ENCODE data around the gene LGR5.
"Not testable (repeated sequence)": the region's sequence is repeated elsewhere in the genome, so short reads cannot be mapped to it uniquely, and the experiment has no call there.

LGR5 gene

GRCh38 chr12:71551529-71551928 lies 111.9 kb downstream of the LGR5 start:
- DNase-seq (ENCODE audit: low spot score): no peak

- DNase-seq (ENCODE audit: low spot score): no peak
Measured at GRCh38 chr12:71552728-71553501, 113.3 kb downstream of the LGR5 start.

DNA sequence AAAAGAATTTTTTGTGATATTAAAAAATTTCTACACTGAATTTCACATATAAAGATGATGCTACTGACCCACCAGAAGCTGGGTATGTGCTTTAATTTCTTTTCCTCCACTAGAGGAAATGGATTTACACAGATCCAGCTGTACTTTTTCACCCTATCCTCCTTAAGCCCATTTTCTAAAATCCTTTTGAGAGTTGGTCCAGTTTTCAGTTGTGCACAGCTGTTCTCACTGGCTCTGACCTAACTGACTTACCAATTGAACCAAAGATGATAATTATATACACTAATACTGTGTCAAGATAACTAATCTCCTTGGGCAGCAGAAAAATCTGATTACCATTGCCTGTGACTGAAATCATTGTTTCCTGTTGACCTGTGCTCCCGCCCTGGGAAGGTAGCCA lies 115.6 kb downstream of the LGR5 start:
- DNase-seq (ENCODE audit: low spot score): no peak

DNA sequence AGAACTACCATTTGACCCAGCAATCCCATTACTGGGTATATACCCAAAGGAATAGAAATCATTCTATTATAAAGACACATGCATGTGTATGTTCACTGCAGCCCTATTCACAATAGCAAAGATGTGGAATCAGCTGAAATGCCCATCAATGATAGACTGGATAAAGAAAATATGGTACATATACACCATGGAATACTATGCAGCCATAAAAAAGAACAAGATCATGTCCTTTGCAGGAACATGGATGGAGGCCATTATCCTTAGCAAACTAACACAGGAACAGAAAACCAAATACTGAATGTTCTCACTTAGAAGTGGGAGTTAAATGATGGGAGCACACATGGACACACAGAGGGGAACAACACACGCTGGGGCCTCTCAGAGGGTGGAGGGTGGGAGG lies 116.2 kb downstream of the LGR5 start:
- not testable (repeated sequence) for DNase-seq (ENCODE audit: low spot score)

- no peak for DNase-seq (ENCODE audit: low spot score)
Measured at GRCh38 chr12:71556448-71556847, 116.8 kb downstream of the LGR5 start.

DNA sequence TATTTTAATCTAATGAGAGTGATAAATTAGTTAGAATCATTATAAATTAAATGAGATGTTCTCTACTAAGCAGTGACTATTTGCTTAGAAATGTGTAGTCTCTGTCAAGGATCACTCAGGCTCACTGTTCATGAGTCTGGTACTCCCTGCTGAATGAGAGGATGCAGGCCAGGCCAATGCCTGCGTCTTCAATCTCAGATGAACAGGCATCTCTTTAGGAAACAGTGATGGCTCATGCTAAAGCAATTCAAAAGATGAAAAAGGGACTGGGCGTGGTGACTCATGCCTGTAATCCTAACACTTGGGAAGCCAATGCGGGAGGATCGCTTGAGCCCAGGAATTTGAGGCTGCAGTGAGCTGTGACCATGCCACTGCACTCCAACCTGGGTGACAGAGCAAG lies 117.3 kb downstream of the LGR5 start:
- DNase-seq (ENCODE audit: low spot score): no peak

- DNase-seq (ENCODE audit: low spot score): no peak
Measured at GRCh38 chr12:71558445-71558844, 118.8 kb downstream of the LGR5 start.

GRCh38 chr12:71562676-71563595 lies 123.3 kb downstream of the LGR5 start:
- DNase-seq (ENCODE audit: low spot score): no peak

- no peak for DNase-seq (ENCODE audit: low spot score)
Measured at GRCh38 chr12:71565535-71565934, 125.9 kb downstream of the LGR5 start.

DNA sequence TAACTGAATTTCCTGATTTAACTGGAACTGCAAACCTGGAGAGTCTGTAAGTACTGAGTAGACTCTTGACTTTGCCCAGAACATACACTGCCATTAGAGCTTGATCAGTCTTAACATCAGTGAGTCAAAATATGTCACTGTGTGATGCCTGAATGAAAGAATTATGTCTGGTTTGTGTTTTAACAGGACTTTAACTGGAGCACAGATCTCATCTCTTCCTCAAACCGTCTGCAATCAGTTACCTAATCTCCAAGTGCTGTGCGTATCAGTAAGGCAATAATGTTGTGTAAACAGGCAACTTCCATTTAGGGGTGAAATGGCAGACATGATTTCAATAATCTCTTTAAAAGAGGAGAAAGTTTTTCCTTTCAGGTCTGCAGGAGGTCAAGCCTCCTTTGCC lies 127.1 kb downstream of the LGR5 start:
- DNase-seq (ENCODE audit: low spot score): no peak

DNA sequence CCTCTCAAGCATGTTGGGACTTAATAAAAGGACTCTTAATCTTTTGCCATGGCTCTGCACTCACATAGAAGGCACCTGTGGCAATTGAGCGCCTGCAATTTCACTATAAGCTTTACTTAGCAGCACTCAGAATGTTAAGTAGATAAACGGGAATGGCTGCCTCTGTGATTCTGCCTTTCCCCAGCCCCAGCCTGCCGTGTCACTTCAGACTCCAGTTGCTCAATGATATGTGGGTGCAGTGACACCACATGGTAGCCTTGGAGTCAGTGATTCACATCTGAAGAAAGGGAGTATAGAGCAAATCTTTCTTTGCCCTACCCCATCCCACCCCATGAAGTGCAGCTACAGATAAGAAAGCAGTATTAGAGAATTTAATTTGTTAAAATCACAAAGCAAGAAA lies 127.9 kb downstream of the LGR5 start:
- DNase-seq (ENCODE audit: low spot score): no peak

DNA sequence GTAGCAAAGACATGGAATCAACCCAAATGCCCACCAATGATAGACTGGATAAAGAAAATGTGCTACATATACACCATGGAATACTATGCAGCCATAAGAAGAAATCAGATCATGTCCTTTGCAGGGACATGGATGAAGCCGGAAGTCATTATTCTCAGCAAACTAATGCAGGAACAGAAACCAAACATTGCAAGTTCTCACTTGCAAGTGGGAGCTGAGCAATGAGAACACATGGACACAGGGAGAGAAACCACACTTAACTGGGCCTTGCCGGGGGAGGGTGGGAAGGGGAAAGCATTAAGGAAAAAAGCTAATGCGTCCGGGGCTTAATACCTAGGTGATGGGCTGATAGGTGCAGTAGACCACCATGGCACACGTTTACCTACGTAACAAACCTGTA lies 130.3 kb downstream of the LGR5 start:
- not testable (repeated sequence) for DNase-seq (ENCODE audit: low spot score)

DNA sequence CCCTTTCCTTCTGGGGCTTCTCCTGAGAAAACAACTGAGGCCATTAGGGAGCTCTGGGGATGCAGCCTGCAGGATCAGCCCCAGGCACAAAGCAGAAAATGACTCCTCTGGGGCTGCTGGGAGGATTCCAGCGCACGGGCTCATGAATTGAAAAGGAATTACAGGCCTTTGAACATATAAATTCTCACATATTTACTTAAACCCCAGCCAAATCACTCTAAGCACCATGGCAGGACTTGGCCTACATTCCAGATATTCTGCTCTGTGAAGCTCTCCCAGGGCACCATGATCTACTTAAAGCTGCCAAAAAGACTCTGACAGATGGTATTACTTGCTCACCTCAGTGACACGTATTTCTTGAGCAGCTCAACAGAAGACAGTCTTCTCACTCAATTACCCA lies 136.9 kb downstream of the LGR5 start:
- DNase-seq (ENCODE audit: low spot score): no peak

GRCh38 chr12:71578694-71579258 lies 139.2 kb downstream of the LGR5 start:
- no peak for DNase-seq (ENCODE audit: low spot score)

DNA sequence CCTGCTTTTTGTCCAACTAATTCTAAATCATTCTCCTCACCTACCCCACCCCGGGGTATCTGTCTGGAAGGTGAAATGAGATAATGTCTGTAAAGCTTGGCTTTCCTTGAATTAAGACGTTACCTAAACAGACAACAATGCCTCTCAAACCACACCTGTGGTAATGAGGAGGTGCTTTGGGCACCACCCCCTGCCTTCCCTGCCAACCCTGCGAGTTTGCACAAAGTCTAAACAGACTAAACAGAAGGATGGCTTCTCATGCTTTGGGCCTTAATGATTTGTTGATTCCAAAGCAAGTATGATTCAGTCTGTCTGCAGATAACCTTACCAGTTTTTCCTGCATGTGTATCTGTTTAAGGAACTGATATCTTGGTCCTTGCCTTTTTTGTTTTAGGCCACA lies 141.6 kb downstream of the LGR5 start:
- no peak for DNase-seq (ENCODE audit: low spot score)

DNA sequence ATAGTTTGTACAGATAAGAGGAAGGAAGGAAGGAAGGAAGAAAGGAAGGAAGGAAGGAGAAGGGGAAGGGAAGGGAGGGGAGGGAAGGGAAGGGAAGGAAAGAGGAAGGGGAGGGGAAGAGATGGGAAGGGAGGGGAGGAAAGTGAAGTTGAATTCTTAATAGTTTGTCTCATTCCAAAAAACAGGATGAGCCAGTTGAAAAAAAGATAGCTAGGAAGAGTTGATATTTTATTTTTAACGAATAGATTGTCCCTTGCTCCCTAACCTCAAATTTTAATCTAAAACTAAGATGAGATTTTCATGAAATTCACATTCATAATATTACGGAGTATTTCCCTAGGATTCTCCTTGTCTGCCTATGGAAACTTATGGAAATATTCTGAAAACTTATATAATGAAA lies 143.3 kb downstream of the LGR5 start:
- DNase-seq (ENCODE audit: low spot score): no peak

- no peak for DNase-seq (ENCODE audit: low spot score)
Measured at GRCh38 chr12:71584356-71584755, 144.8 kb downstream of the LGR5 start.

GRCh38 chr12:71585218-71585617 lies 145.6 kb downstream of the LGR5 start:
- no peak for DNase-seq (ENCODE audit: low spot score)

DNA sequence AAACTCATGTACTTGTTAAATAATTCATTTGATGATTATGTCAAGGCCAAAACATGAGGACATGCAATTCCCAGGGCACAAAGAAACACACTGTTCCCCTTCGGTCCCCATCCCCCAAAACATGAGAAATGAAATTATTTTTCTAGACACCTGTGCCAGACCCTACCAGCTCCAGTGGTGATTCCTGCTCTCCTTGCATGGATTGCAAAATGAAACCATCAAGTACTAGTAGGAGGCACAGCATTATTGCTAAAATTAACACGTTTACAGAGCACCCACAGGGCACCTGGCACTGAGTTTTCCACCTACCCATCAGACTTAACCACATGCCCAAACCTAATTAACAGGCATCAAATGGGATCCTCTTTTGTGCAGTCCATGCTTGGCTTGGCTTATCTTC lies 147.4 kb downstream of the LGR5 start:
- DNase-seq (ENCODE audit: low spot score): no peak

DNA sequence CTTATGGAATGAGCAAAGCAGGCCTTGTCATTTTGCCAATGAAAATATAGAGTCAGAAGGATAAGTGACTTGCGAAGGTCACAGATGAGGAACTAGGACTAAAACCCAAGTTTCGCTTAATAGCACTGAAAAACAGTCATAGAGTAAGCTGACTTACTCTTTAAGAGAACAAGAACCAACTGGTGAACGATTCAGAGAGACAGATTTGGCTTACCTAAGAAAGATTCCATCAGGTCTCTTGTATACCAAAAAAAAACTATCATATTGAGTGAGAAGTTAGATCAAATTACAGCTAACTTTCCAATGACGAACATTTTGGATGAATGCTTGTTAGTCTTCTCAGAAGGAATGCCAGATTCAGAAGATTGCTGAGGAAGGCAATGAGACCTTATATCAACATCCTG lies 149.9 kb downstream of the LGR5 start:
- no peak for DNase-seq (ENCODE audit: low spot score)

DNA sequence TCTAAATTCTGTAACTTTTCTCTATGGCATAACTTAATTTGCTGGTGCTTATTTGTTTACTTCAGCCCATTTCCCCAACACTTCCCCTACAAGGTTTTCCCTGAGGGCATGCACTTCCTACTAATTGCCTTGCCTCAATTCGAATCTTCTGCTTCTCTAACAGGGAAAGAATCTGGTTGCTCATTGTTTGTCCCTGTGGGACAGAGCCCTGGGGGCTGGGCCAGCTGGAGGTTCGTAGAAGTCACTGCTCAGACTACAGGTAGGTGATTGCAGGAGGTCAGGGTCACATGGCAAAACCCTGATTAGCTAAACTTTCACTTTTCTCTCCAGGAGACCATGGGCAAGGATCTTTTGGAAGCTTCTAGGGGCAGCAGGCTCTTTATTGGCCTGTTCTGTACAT lies 152.0 kb downstream of the LGR5 start:
- DNase-seq (ENCODE audit: low spot score): peak; percentile 9

DNA sequence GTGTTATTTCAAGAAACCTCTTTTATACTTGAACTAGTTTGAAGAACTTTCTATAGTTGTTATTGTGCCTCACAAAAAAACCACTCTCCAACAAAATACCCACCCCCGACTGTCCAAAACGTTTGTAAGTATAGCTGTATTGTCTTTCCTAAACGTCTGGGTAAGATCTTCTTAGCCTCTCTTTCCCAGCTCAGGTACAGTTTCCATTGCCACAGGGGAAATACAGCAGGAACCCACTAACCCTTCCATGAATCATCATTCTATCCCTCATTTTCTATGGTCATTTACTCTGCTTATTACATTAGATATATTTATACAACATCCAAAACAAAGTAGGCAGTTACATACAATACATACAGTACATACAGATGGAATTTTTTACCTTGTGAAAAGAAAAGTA lies 153.2 kb downstream of the LGR5 start:
- DNase-seq (ENCODE audit: low spot score): no peak

Data from HuH-7.5 (cell line).